GM06990 (cell line): ENCODE measurements around the gene PRLR.

Experiments
- DNase-seq: peaks from one replicate; pipeline ENCODE4 v3.0.0-alpha.2; 2011; ENCODE audit not compliant: insufficient read length; ENCODE audit errors: extremely low read depth
- H3K27me3 ChIP-seq: replicated peaks from 2 replicates; pipeline ENCODE4 v1.6.0; 2011; ENCODE audit warnings: low read length; ENCODE audit not compliant: control insufficient read depth, insufficient read depth
- H3K36me3 ChIP-seq: 2 replicates; pipeline ENCODE4 v1.5.1; 2011; ENCODE audit warnings: low read length; ENCODE audit not compliant: control insufficient read depth, insufficient read depth
- H3K4me3 ChIP-seq: replicated peaks from 2 replicates; pipeline ENCODE4 v1.5.1; 2011; ENCODE audit warnings: low read depth, mild to moderate bottlenecking, control low read depth, low read length
- TF ChIP-seq, protein P1 (sequence below): IDR thresholded peaks from 2 replicates; pipeline ENCODE4 v1.5.1; 2011; ENCODE audit warnings: low read length, control low read depth, mild to moderate bottlenecking, inconsistent platforms; ENCODE audit not compliant: insufficient read depth, poor library complexity, severe bottlenecking

Gene PRLR

DNA sequence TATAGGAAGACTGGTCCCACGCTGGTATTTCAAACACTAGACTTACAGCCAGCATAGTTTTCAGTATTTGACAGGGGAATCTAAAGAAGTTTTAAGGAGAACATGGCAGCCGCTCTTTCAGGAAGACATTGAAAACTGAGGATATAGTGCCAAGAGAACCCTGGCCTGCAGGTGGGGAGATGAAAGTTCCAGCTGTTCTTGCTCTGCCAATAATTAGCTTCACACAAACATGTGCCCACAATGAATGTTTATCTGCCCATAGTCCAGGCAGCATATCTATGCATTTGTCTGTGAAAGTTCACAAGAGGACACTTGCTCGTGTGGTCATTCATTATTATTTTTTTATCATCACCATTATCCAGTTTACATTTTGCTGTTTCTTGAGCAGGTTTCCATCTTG, 134.9 kb downstream of the PRLR start:
- DNase-seq: no peak
- TF ChIP-seq, protein P1, sequence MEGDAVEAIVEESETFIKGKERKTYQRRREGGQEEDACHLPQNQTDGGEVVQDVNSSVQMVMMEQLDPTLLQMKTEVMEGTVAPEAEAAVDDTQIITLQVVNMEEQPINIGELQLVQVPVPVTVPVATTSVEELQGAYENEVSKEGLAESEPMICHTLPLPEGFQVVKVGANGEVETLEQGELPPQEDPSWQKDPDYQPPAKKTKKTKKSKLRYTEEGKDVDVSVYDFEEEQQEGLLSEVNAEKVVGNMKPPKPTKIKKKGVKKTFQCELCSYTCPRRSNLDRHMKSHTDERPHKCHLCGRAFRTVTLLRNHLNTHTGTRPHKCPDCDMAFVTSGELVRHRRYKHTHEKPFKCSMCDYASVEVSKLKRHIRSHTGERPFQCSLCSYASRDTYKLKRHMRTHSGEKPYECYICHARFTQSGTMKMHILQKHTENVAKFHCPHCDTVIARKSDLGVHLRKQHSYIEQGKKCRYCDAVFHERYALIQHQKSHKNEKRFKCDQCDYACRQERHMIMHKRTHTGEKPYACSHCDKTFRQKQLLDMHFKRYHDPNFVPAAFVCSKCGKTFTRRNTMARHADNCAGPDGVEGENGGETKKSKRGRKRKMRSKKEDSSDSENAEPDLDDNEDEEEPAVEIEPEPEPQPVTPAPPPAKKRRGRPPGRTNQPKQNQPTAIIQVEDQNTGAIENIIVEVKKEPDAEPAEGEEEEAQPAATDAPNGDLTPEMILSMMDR: no peak

DNA sequence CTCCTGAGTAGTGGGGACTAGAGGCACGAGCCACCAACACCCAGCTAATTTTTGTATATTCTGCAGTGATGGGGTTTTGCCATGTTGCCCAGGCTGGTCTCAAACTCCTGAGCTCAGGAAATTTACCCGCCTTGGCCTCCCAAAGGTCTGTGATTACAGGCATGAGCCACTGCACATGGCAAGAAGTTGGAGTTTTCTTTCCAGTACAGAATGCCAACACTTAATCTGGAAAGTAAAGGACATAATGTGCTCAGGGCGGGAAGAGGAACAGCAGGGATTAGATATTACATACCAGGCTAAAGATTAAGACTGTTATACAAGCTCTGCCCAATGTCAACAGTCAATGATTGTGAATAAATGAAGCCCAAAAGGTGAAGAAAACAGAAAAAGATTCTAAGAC, 135.3 kb downstream of the PRLR start:
- H3K27me3 ChIP-seq: no peaks in the 10 kb centered on the region
- H3K36me3 ChIP-seq: no peaks in the 10 kb centered on the region
- DNase-seq: no peak
- TF ChIP-seq, protein P1: no peak
- no peak overlapping the region for H3K4me3 ChIP-seq

More for the DNA sequence above, 134.9 kb downstream of the PRLR start:
- Histone ChIP-seq H3K36me3 (no peaks in the 10 kb centered on the region), H3K4me3 (no peak overlapping the region), H3K27me3 (no peaks in the 10 kb centered on the region)

DNA sequence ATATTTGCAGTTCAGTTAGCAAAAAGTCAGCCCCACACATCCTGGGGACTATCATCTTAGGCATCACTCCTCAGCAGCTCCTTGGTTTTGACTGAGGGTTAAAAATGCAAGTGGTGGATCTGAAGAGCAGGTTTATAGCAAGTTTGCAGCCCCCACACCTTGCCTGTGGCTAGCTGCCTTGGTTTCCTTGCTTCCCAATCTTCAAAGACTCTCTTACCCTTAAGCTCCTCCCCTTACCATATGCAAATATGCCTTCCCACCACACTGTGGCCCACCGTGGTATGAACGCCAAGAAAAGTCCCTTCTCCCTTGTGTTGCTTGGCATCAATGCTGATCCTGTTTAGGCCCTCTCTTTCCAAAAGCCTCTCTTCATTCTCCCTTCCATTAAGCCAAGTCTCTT, 137.6 kb downstream of the PRLR start:
- no peak for DNase-seq
- Histone ChIP-seq H3K27me3 (no peaks in the 10 kb centered on the region), H3K4me3 (no peak overlapping the region), H3K36me3 (no peaks in the 10 kb centered on the region)
- TF ChIP-seq, protein P1: no peak

DNA sequence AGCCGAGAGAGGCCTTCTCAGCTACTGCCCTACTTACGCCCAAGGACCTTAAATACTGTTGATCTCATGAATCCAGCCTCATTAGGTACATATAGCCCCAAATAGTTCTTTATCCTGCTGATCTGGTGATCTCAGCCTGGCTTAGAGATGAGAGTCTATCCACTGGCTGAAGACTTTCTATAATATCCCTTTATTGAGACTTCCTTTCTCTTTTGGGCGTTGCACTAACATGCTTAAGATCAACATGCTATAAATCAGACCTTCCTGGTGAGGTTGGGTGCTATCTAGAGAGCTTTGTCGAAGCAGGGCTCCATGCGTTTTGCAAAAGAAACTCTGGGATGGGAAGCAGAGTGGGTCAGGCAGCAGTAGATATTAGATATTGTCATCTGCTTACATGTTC, 138.6 kb downstream of the PRLR start:
- TF ChIP-seq, protein P1: no peak
- Histone ChIP-seq H3K4me3 (no peak overlapping the region), H3K27me3 (no peaks in the 10 kb centered on the region), H3K36me3 (no peaks in the 10 kb centered on the region)
- no peak for DNase-seq

DNA sequence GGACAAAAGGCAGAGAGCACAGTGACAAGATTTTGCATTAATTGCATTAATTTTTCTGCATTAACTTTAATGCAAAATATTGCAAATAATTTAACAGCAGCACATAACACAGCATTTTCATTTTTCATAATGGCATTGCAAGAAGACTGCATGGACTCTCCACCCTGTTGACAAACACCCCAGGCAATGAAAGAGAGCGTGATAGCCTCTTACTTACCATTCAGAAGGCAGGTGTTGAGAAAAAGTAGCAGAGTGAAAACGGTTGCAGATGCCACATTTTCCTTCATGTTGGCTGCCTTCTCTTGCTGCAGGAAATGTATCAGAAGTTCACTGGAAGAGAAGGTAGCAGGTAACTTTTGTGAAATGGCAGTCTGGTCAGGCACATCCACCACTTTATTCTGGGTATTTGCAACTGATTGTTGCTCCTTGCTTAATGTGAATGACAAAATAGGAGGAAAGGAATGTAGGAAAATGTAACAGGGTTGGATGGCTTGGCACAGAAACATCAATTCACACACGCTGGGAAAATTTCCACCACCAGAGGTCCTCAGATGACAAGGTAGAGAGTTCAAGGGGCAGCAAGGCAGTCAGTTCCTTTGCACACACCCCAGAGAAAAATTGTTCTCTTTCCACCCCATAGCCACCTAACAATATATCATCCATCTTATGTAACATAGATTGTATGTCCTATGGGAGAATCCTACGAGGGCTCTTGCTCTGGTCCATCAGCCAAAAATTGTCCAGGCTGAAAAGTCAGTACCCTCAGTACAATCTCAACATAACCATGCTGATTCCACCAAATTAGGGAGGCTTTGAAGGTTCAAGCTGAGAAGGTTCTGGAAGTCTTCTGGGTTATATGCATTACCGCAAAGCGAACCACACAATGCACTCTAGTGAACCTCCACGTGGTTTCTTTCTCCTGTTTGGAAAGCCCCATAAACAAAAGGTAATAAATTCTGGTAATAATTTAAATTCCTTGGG, 140.7 kb downstream of the PRLR start:
- H3K36me3 ChIP-seq: no peaks in the 10 kb centered on the region

More for the DNA sequence above, 140.7 kb downstream of the PRLR start:
- DNase-seq: peak; percentile 6
- H3K27me3 ChIP-seq: no peaks in the 10 kb centered on the region; the same call in 1 of the 2 replicates
- no peak overlapping the region for H3K4me3 ChIP-seq
- TF ChIP-seq, protein P1: peak; percentile 78
